Retina (tissue), 1 donor: ENCODE measurements around the gene DCAF17.
A peak's percentile ranks its signal among the peaks of the same experiment; 100 is the strongest.

ENCODE experiments used
- DNase-seq: peaks from one replicate; pipeline ENCODE4 v3.0.0-alpha.2; 2016

The DCAF17 gene, protein sequence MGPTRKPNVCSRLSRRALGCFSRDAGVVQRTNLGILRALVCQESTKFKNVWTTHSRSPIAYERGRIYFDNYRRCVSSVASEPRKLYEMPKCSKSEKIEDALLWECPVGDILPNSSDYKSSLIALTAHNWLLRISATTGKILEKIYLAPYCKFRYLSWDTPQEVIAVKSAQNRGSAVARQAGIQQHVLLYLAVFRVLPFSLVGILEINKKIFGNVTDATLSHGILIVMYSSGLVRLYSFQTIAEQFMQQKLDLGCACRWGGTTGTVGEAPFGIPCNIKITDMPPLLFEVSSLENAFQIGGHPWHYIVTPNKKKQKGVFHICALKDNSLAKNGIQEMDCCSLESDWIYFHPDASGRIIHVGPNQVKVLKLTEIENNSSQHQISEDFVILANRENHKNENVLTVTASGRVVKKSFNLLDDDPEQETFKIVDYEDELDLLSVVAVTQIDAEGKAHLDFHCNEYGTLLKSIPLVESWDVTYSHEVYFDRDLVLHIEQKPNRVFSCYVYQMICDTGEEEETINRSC

DNA sequence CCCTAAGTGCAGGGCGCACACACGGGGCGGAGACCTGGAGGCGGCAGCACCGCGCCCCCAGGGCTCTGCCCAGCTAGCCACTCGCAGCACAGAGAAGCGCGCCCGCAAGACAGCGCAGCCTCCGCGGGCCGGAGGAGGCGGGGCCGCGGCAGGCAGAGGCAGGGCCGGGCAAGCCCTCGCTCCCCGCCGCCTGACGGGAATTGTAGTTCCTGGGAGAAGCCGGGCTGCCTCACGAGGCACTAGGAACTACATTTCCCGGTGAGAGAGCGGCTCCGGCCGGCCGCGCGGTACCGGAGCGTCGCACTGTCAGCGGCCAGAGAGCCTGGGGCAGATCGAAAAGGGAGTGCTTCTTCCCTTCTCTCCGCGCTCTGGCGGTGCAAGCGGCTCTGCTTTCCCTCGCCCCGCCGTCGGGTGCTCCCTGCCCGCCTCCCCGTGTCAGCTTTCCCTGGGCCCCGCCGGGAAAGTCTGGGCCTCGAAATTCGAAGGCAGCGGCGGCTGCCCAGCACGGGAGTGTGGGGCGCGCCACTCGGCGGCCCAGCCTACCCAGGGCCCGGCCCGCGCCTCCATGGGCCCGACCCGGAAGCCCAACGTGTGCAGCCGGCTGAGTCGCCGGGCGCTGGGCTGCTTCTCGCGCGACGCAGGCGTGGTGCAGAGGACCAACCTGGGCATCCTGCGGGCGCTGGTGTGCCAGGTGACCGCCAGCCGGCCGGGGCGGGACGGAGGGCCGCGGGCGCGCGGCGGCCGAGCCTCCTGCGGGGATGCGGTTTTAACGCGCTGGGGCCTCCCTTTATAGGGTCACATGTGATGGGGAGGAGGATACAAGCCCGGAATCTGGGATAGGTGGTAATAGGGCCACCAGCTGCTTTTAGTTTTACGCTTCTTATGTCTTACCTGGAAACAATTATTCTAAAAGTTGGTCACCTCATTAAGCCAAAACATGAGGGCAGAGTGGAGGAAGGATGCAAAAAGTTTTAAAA, at the start of gene DCAF17:
Gene DCAF17, plus strand, starts transcription at position 214 of the 977 bp plus-strand sequence. Its CDS starts 352 bp downstream, at position 566.
- DNase-seq = peak; percentile 97

DNA sequence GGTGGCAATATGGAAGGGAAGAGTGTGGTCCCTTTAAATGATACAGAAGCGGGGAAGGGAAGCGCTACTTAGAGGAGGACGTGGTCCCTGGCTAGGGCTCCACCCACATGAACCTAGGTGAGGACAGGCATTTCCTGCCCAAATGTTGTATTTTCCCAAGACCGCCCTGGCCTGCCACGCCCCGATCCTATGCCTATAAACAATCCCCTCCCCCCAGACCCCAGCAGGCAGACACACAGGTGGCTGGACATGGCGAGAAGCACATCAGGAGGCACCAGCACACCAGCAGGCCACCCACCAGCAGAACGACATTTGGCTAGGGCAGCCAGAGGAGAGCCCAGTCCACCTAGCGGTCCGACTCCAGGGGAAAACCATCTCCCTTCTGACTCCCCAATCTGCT, 47.4 kb upstream of the DCAF17 start:
- no peak for DNase-seq

DNA sequence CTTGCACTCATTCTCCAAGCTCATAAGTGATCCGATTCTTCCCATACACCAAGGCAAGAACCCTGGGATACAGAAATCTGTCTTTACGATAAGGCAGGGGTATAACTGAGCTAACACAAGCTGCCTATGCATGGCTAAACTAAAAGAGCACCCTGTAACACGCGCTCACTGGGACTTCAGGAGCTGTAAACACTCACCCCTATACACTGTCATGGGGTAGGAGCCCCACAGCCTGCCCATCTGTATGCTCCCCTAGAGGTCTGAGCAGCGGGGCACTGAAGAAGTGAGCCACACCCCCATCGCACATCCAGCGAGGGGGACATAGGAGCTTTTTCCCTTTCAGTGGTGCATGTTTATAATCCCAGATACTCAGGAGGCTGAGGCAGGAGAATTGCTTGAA, 47.0 kb upstream of the DCAF17 start:
- no peak for DNase-seq

DNA sequence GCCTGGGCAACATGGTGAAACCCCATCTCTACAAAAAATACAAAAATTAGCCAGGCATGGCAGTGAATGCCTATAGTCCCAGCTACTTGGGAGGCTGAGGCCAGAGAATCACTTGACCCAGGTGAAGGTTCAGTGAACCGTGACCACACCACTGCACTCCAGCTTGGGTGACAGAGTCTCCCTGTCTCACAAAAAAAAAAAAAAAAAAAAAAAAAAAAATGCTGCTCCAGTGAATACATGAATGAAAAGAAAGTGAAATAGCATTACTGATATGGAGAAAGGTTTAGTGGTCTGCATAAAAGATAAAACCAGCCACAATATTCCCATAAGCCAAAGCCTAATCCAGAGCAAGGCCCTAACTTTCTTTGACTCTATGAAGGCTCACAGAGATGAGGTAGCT, 44.7 kb upstream of the DCAF17 start:
- DNase-seq = no peak

DNA sequence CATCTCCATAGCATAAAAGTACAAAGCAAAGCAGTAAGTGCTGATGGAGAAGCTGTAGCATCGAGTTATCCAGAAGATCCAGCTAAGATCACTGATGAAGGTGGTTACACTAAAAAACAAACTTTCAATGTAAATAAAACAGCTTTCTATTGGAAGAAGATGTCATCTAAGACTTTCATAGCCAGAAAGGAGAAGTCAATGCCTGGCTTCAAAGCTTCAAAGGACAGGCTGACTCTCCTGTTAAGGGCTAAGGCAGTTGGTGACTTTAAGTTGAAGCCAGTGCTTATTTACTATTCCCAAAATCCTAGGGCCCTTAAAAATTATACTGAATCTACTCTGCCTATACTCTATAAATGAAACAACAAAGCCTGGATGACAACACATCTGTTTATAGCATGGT, 44.2 kb upstream of the DCAF17 start:
- DNase-seq = no peak

DNA sequence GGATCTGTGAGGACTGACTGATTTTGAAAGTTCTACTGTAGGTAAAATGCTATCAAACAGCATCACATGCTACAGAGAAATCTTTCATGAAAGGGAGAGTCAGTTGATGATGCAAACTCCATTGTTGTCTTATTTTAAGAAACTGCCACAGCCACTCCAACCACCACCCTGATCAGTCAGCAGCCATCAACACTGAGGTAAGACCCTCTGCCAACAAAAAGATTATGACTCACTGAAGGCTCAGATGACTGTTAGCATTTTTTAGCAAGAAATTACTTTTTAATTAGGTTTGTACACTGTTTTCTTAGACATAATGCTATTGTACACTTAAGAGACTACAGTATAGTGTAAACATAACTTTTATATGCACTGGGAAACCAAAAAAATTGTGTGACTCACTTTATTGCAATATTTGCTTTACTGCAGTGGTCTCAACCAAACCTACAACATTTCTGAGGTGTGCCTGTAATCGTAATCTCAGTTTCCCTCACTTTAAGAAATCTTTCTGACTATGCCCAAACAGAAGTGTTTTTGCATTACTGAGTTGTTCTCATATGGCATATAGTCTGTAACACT, 43.0 kb upstream of the DCAF17 start:
- DNase-seq = no peak

DNA sequence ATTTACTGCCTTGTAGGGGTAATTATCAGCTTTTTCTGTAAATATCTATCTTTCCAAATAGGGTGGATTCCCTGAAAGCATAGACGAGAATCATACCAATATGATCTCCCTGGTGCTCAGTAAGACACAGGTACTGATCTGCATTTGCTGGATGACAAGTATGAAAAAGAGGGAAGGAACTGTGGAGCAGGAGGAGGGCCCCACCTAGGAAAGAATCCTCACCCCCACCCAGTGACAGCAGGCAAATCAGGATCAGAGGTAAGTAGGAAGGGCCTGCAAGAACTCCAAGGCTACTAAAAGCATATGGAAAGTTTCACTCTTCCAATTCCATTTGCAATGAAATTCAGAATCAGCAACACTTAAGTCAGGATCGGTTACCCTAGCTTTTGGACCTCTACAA, 42.5 kb upstream of the DCAF17 start:
- DNase-seq = no peak

DNA sequence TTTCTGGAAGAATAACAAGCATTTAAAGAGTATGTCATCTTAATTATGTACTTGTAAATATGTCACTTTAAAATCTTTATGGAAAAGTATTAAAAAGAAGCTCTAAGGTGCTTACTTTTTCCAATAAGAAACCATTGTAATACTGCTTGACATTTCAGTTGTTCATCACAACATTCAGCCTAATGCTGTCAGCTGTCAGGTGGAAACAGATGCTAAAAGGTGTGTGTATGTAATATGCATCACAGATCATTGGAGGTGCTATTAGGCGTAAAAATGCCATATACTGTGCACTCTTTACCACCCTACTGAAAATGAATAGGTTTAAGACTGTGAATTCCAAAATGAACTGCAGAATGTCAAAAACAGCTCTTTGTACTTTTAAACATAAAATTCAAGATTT, 40.5 kb upstream of the DCAF17 start:
- DNase-seq = no peak

DNA sequence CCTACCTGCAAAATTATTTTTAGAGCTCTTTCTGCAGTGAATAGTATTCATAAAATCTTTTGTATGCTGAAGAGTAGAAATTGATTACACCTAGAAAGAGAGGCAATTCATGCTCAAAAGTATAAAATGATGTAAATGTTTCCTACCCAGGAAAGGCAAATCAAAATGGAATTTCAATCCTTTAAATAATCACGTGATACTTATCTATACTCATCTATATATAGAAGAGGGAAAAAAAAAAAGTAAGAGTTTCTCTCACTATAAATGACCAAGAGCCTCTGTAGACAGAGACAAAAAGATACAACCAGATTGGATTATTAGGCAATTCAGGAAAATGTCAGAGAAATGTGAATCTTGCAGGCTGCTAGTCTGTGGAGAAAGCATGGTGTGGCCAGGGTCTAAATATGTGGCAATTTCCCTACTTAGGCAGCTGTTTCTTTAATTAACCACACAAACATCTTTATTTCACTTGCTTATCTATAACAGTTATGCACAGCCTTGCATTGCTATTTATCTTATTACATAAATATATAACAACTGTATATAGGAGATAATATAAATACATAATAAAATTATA, 39.8 kb upstream of the DCAF17 start:
- no peak for DNase-seq

DNA sequence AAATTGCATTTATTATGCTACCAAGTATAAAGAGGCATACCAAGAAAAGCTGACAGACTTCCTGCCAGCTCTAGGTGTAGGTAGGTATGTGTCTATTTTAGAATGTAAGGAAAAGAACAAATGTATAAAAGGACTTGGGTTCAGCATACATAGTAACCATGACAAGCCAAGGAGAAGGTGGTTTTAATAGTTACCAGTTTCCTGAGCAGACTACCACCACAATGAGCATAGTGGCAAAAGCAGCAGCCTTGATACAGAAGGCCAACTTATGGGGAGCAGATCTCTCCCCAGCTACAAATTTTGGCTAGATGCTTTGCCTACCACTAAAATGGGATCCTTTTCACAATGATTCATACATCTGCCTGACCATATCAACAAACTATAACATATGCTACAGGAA, 34.7 kb upstream of the DCAF17 start:
- no peak for DNase-seq

DNA sequence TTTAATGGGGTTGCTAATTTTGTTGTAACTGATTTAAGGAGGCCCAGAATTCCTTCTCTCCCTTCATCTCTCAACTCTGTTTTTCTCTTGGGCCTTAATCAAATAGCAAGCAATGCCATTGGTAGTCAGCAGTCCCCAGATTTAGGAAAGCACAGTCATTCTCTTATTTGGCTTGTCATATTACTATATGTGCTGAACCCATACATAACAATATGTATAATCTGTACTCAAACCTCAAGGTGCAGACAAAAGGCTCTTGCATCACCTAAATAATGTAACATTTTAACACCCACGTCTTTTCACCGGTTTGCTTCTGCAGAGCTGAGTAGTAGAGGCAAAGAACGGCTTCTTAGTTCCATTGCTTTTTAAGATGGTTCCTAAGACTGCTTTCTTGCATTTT, 33.6 kb upstream of the DCAF17 start:
- no peak for DNase-seq

DNA sequence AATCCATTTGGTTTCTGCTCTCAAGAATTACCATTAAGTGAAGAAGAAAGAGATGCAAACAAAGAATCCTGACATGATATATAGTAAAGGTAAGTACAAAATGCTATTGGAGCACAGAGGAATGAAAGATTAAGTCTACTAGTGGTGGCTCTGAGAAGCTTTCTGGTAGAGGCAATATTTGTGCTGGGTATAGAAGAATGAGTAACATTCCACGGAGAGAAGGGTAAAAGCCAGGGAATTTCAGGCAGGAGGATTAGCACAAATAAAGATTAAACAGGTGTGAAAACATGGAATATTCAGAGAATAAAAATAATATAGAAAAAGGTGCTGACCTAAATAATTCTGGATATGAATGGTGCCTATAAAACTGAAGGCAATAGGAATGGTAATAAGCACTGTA, 32.1 kb upstream of the DCAF17 start:
- DNase-seq = no peak

DNA sequence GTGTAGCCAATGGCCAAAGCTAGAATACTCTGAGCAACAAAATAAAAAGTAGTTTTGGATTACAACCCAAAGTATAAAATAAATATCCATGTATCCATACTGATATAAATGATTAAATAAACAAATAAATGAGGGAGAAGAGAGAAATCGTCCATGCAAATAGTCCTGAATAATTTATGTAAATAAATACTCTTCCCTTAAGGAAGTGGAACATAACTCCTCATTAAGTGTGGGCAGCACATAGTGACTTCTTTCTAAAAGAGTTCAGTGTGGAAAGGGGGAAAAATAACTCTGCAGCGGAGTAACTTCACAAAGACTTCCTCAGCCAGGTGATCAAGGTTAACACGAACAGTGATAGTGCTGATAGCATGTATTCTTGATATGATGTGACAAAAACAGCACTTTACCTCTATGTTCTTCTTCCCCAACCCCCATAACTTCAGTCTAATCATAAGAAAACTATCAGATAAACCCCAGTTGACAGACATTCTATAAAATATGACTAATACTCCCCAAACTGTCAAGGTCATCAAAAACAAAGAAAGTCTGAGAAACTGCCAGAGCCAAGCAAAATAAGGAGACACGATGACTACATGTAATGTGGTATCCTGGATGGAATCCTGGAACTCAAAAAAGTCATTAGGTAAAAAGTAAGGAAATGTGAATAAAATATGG, 31.0 kb upstream of the DCAF17 start:
- no peak for DNase-seq

DNA sequence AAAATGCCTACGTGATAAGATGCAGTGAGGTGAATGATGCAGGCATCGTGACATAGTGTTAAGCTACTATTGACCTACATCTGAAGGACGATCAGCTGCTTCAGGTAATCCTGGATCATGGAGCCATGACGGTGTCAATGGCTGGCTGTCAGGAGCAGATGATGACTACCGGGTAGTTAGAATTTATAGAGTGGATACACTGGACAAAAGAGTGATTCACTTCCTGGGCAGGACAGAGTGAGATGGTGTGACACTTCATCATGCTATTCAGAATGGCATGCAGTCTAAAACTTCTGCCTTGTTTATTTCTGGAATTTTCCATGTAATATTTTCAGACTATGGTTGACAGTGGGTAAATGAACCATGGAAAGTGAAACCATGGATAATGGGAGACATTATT, 29.8 kb upstream of the DCAF17 start:
- no peak for DNase-seq

DNA sequence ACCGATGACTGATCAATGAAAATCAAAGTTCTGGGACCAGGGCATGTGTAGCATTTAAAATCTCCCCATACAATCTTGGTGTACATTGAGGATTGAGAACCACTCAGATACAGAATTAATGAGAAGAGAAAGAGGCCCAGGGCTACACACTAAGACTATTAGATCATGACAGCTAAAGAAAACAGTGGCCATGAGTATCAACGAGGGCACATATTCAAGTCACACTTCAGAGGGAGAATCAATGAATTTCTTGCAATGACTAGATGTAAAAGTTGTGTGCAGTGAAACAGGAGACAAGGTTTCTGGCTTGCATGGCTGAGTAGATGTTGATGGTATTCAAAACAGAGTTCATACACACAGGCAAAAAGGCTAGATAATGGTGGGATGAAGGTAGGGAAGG, 29.3 kb upstream of the DCAF17 start:
- no peak for DNase-seq

DNA sequence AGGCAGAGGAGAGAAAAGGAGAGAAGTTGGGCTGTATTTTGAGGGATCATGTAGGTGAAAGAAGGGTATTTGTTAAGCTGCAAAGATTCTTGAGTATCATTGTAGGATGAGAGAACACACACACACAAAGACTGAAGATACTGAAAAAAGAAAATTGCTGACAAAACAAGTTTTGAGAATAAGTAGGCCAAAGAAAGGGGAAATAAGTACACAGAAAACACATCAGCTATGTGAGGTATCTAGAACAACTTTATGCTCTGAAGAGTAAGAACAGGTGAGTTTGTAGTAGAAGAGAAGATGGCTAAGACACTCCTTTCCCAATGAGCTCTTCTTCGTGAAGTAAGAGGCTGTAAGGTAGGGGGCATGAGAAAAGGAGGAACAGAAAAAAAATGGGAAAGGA, 28.5 kb upstream of the DCAF17 start:
- DNase-seq = no peak

DNA sequence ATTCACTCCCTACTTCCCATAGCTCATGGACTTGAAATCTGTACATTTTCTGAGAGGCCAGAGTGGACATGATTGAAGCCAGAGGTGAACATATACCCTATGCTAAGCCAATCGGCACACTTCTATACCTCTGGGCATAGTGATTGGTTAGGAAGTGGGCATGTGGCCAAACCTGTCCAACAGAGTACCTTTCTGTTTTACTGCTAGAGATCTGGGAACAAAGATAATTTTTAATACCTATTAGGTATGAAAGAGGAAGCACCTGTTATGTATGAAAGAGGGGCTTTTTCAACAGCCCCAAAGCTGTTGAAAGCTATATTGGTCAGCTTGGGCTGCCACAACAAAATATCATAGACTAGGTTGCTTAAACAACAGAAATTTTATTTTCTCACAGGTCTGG, 28.0 kb upstream of the DCAF17 start:
- no peak for DNase-seq

DNA sequence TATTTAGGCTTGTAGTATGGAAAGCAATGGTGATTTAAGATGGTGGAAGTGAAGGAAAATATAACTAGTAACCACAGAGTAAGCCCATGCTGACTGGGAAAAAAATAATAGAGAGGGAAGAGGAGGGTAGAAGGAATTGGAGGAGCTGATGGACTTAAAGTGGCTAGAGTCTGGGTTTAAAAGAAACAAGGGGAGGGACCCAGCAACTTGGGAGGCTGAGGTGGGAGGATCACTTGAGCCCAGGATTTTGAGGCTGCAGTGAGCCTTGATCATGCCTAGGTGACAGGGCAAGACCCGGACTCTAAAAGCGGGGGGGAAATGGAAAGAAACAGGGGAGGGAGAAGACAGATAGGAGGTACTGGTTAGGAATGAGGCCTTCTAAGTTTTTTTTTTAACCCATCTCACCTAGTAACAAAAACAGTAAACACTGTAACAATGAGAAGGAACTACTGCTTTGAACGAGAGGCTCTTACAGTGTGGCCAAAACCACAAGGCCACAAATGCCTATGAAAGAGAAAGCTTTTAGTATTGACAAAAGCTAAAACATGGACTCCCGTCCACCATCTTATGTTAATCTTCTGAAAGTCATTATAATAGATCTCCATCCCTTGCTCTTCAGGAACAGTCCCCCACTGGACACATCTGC, 26.9 kb upstream of the DCAF17 start:
- no peak for DNase-seq

DNA sequence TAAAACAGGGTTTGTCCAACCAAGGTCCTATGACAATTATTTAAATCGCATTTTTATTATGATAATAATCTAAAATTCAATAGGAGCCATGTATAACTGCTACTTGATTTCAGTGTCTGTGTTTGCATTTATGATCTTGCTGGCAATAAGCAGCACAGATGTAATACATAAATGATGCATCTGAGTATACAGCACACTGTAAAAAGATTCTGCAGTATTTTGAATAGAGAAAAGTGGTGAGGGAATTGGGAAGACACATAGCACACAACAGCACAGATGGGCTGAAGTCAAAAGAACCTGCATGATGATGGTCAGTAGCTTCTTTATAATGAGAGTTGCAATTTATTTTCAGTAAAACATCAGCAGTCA, 26.4 kb upstream of the DCAF17 start:
- no peak for DNase-seq

DNA sequence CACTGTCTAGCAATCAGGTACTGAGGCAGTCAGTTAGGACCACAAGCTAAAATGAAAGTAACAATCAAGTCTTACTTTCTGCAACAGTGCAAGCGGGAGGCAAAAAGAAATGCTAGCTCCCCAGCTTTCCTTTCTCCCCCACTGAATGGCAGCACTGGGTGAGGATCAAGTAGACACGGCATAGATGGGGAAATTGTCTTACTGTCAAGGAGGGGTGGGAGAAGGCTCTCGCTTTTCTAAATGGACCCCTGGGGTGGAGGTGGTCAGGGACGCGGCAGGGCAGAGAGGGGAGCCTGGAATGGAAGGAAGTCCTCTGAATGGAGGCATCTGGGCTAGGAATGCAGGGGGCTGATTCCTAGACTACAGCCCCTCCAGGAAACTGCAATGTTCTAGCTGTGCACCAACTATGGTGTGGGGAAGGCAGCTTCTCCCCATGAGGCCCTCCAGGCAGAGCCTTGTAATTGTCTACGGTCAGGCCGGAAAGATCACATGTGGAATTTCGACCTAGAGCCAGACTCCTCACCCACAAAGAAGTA, 24.5 kb upstream of the DCAF17 start:
- DNase-seq = peak; percentile 25

DNA sequence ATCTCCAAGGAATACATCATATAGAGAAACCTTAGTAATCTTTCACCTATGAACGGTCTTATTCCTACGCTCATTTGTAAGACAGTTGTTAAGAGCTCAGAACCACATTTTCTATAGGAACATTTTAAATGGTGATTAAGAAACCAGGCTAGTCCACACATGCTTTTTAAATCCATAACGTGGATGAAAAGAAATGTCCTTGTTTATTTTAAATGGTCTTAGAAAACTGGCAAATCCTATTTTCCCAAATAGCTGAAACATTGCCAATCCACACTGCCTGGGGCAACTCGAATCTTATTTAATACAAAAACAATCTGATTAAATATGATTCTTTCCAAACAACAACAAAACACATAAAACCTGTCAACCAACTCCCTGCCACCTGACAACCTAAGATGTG, 23.9 kb upstream of the DCAF17 start:
- no peak for DNase-seq

DNA sequence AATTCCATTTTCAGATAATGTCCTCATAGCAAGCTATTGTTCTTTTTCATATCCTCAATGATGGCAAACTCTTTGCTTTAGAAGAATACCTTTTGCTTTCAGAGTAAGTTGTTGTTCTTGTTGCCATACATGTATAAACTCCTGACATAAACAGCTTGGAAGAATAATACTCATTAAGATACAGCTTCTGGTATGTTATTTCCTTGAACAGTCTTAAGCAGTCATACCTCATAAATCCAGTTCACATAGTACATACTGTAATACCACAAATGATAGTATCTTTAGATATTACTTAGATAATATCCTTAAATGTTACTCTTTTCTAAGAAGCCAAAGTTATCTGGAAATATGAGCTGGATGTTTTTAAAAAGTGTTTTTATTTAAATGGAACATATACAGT, 23.4 kb upstream of the DCAF17 start:
- DNase-seq = no peak
